ENCODE results near the gene STIL.

- TF ChIP-seq POLR2A (IDR thresholded peaks at IDR 0.05) = no peak
- TF ChIP-seq POLR2AphosphoS5 (IDR thresholded peaks at IDR 0.05) = no peak
- no peak for TF ChIP-seq CTCF (IDR thresholded peaks at IDR 0.05)
- TF ChIP-seq EP300 (IDR thresholded peaks at IDR 0.05) = no peak
Observed at GRCh38 chr1:47295579-47295978, 18.4 kb downstream of the STIL start.

Data from suprapubic skin (tissue), 4 donors.